SK-N-MC (cell line): ENCODE results near the gene BRAP.

ENCODE experiments used
- EZH2 ChIP-seq: fragments of 200-600 bp; sonication (generic); IDR thresholded peaks from one replicate; pipeline ENCODE4 v1.6.1; 2017; ENCODE audit warnings: antibody characterized with exemption
- POLR2AphosphoS5 ChIP-seq: IDR thresholded peaks from 2 replicates; pipeline ENCODE4 v1.6.1; 2012; ENCODE audit warnings: mild to moderate bottlenecking, low read depth, low read length, borderline replicate concordance

GRCh38 chr12:111691262-111691661, 5.5 kb upstream of the BRAP start:
- TF ChIP-seq EZH2 = no peak
- TF ChIP-seq POLR2AphosphoS5 = no peak
